Activated CD8-positive, alpha-beta memory T cell treated with anti-CD3 and anti-CD28 coated beads for 24 hours (primary cell): ENCODE results near the gene DSCAML1.

Source experiments
- DNase-seq: peaks from one replicate; pipeline ENCODE4 v3.0.0-alpha.2; 2020

DSCAML1 gene

DNA sequence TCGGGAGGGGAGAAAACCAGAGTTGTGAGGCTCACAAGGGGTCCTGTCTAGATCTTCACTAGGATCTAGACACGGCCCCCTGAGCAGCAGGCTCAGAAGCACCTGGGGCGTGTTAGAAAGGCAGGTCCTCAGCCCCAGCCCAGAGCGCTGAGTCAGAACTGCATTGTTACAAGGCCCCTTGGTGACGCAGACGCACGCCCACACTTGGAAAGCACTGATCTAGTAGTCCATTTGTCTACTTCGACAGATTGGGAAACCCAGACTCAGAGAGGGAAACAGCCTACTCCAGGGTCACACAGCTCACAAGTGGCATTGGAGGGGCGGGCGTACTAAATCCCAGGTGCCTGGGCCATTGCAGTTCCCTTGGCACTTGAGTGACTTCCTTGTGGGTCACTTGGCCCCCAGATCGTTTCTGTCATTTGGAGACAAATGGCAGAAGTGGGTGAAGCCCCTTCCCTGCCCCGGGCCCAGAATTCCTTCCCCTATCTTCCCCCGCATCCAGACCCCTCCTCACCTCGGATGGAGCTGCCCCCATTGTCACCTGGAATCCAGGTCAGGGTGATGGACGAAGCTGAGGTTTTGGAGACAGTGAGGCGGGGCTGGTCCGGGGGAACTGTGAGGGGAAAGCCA, 358.5 kb downstream of the DSCAML1 start:
- no peak for DNase-seq

- DNase-seq = no peak
Observed at GRCh38 chr11:117437791-117438130, 359.3 kb downstream of the DSCAML1 start.

DNA sequence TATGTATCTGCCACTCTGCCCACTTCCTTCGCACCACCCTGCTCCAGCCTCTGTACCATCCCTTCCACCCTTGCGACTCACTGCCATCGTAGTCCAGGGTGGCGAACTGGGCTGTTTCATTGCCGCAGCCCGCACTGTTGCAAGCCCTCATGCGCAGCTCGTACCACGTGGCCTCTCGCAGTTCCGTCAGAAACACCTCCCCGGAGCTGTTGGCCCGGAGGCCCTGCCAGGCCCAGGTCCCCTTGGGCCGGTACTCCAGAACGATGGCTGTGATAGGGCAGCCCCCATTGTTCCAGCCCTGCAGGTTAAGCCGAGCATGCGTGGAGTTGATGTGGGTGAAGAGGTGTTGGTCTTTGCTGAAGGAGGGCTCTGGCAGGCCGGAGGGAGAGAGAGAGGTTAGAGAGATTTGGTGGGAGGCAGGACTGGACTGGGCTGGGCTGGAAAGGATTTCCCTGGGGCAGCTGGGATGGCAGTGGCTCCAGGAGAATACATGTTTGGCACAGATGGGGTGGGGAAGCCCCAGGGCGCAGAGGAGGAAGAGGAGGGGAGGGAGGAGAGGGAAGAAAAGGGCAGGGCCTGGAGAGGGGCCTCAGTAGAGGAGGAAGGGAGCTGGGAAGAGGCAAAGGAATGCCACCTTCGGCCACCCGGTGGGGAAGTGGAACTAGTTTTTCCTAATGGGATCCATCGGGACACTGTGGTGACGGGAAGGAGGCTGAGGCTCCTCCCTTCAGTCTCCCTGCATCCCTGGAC, 359.8 kb downstream of the DSCAML1 start:
- no peak for DNase-seq

DNA sequence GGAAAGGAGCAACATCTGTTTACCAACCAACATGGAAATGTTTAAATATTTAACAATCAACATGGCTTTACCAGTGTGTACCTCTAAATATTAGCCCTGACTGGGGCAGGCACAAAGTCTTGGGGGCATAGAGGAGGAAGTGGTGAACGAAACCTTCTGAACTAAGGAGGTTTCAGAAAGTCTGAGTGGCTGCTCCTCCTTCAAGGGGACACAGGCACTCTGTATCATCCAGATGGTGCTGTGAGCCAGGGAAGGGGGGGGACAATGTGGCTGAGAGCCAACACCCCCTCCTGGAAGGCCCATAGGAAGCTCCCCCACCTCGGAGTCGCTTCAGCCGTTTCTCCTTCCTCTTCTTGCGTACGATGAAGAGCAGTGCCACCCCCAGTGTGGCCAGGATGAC, 361.7 kb downstream of the DSCAML1 start:
- DNase-seq = no peak

DNA sequence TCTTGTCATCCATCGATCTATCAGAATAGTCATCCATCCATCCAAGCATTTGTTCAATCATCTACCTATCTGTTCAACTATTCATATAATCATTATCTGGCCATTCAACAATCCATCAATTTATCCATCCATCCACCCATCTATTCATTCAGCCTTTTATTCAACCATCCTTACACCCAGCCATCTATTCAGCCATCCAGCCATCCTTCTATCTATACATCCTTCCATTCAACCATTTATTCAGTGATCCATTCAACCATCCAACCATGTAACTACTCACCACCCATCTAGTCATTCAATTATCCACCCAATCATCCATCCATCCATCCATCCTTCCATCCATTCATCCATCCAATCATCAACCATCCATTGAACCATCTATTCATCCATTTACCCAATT, 362.5 kb downstream of the DSCAML1 start:
- DNase-seq = no peak

- no peak for DNase-seq
Observed at GRCh38 chr11:117433717-117434116, 363.3 kb downstream of the DSCAML1 start.

DNA sequence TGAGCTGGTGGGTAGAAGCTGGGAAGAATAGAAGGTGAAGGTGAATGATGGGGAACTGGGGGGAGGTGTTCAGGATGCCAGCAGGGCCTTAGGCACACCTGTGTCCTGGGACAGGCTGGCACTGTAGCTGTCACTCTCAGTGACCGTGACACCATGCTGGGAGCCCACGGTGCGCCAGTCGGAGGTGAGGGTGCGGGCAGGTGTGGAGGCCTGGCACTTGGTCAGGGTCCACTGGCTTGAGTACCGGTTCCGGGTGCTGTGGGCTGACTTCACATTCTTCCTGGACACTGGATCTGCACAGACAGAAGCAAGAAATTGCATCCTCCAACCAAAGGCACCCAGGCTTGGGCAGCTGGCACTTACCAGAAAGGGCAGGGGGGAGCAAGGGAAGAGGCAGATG, 365.6 kb downstream of the DSCAML1 start:
- no peak for DNase-seq

DNA sequence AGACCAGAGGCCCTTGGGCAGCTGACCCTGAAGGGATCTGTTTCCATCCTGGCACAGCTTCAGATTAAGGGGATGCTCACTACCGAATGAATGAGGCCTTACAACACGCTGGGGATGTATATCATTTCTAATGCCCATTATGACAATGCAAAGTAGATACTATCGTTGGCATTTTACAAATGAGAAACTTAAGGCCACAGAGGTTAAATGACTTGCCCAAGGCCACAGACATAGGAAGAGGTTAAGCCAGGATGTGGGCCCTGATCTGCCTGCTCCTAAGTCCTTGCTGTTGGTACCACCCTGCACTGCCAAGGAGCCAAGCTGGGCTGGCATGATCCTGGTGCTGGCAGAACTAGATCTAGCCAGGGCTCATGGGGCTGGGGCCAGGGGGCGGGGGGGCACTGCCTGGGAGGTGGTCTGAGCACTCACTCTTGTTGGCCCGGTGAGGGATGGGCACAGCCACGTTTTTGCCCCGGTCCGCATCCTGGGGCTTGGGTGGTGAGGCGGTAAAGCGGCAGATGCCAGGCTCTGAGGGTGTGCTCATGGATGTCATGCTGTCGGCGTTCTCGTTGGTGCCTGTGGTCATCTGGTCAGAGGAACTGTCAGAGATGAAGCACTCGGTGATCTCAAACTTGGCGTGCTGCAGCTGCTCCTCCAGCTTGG, 366.6 kb downstream of the DSCAML1 start:
- DNase-seq = no peak

- no peak for DNase-seq
Observed at GRCh38 chr11:117428856-117429229, 368.2 kb downstream of the DSCAML1 start.

DNA sequence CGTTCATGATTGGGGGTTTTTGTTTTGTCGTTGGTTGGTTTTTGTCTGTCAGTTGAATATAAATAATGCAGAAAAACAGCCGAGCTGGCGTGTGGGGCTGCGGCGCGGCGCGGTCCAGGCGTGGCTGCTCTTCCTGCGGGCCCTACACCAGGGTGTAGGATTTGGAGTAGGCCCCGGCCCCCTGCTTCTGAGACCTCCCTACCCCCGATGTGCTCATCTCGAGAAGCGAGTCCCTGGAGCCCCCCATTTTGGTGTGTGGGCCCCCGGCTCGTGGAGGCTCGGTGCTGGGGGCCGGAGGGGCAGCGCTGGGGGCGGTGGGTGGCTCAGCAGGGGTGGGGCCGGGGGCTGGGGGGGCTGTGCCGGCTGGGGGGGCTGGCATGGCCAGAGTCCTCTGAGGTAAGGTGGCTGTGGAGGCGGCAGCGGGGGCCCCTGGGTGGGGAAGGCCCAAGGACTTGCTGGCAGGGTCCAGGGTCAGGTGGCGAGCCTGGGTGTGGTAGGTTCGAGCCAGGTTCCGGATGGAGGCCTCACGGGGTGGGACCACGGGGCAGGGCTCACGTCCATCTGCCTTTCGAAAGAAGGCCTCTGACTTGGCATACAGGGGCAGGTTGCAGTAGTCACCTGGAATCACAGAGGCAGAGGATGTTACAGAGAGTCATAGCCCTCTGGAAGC, 368.7 kb downstream of the DSCAML1 start:
- DNase-seq = no peak

GRCh38 chr11:117427356-117427874, 369.6 kb downstream of the DSCAML1 start:
- no peak for DNase-seq

- no peak for DNase-seq
Observed at GRCh38 chr11:117426941-117427340, 370.1 kb downstream of the DSCAML1 start.

GRCh38 chr11:117426297-117426685, 370.7 kb downstream of the DSCAML1 start:
- peak; percentile 90 for DNase-seq

DNA sequence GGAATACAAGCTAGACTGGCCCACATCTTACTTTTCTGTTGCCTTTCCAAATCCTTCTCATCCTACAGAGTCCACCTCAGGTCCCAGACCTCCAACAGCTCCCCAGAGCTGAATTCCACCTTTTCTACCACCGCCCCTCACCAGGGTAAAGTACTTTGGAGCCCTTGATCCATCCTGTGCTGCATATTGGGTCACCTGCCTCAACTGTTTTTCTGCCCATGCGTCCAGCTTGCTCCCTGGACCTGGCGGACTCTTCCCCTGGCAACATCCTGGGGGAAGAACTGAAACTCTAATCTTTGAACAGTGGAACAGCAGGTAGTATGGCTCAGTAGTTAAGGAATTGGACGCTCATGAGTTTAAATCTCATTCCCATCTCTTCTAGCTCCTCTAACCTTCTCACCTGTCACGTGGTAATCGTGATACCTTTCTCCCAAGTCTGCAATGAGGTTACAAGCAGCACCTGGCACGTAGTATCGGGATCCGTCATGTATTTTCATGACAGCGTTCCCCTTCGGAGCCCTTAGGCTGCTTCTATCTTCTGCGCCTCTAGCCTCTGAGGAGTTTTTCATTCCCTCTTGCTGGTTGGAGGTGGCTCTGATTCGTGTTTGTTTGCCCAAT, 371.2 kb downstream of the DSCAML1 start:
- DNase-seq = no peak

- no peak for DNase-seq
Observed at GRCh38 chr11:117424781-117425180, 372.2 kb downstream of the DSCAML1 start.

- no peak for DNase-seq
Observed at GRCh38 chr11:117423046-117423575, 373.9 kb downstream of the DSCAML1 start.

DNA sequence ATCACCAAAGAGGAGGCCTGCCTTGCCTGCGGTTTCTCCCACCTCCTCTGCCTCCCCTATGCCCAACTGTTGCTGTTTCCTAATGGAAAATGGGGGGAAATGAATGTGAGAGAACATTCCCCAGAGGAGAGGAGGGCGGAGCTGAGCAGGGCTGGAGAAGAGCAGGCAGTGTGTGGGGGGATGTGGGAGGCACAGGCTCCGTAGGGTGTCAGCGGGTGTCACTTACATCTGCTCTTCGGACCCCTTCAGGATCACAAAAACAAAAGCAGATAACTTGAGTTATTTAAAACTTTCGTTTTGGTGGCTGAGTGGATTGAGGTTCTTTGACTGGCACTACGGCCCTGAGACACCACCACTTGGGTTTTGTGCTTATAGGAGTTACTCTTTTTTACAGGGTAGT, 375.5 kb downstream of the DSCAML1 start:
- DNase-seq = no peak

GRCh38 chr11:117421041-117421440, 376.0 kb downstream of the DSCAML1 start:
- no peak for DNase-seq

- no peak for DNase-seq
Observed at GRCh38 chr11:117420598-117420997, 376.4 kb downstream of the DSCAML1 start.

DNA sequence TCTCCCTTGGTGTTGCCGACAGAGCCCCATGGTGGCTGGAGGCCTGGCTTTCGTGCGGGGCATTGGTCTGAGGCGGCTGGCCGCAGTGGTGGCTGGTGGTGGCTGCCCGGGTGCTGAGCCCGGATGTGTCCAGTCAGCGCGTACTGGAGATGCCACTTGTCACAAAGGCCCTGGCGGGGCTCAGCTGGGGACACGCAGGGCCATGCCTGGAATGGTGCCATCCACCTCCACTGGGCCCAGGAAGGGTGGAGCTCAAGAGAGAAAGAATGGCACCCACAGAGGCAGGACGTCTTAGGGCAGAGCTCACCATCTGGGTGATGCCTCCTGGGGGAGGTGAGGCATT, 376.9 kb downstream of the DSCAML1 start:
- DNase-seq = no peak

DNA sequence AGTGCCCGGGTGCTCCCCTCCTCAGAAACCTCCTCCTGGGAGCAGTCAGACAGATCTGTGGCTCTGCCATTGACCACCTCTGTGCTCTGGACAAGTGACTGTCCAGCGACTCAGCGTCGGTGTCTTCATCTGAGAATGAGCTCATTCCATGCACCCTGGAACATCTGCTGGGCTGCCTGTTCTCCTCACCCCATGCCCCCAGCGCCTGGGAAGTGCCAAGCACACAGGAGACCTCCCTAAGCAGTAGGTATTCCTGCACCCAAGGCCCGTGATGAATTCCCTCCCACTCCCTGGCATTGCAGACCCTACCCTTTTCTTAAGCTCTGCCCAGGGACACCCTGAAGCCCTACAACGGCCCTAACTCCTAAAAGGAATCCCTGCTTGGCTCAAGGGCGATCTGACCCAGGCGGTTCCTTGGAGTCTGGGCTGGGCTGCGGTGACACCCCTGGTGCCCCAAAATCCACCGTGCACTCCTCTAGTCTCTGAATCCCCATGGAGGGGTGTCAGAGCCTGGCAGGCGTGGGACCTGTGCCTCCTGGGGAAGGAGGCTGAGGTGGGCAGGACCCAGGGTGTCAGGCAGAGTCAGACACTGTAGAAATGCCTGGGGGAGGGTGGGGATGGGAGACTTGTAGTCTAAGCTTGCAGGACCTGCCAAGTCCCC, 377.4 kb downstream of the DSCAML1 start:
- DNase-seq = no peak

- no peak for DNase-seq
Observed at GRCh38 chr11:117418737-117419481, 378.1 kb downstream of the DSCAML1 start.
